BJ (cell line): ENCODE measurements around the gene RIMBP2. TPM values are rescaled to one million over a fixed set of nuclear protein-coding genes. Genes with fewer than 3 reads are reported as not detected.

Experiments
- CTCF ChIA-PET: fragments of 350-600 bp; formaldehyde crosslinking; extraction: SDS; loops from one replicate; lab custom pipeline; 2021; ENCODE audit warnings: antibody characterized with exemption, inconsistent platforms; lab: Yijun Ruan, JAX
- POLR2A ChIA-PET: fragments of 300-600 bp; sonication (Branson Sonifier 250); formaldehyde crosslinking; extraction: SDS; loops from one replicate; lab custom pipeline; 2021; ENCODE audit warnings: antibody characterized with exemption; lab: Charles Lee
- DNase-seq: peaks from one replicate; pipeline ENCODE4 v3.0.0-alpha.2; 2011; ENCODE audit warnings: low read depth
- H3K27me3 ChIP-seq: 2 replicates; pipeline ENCODE4 v1.6.0; 2011; ENCODE audit warnings: low read length; ENCODE audit not compliant: control insufficient read depth, insufficient read depth
- H3K36me3 ChIP-seq: 2 replicates; pipeline ENCODE4 v1.5.1; 2011; ENCODE audit warnings: low read length; ENCODE audit not compliant: control insufficient read depth, insufficient read depth
- H3K4me3 ChIP-seq: 2 replicates; pipeline ENCODE4 v1.5.1; 2011; ENCODE audit warnings: low read depth, mild to moderate bottlenecking, control low read depth, low read length
- CTCF ChIP-seq: IDR thresholded peaks from 2 replicates; pipeline ENCODE4 v1.5.1; 2011; ENCODE audit warnings: low read depth, mild to moderate bottlenecking, control low read depth, inconsistent platforms, low read length, moderate library complexity; ENCODE audit not compliant: insufficient read depth
- polyA plus RNA-seq: library from polyadenylated mRNA; depleted of rRNA; stranded (reverse); fragments of >200 nt; gene quantifications from 2 replicates; pipeline ENCODE4 v1.2.3, GENCODE V29; 2011

The RIMBP2 gene
- polyA plus RNA-seq, 1 experiment, result 0.05 TPM

DNA sequence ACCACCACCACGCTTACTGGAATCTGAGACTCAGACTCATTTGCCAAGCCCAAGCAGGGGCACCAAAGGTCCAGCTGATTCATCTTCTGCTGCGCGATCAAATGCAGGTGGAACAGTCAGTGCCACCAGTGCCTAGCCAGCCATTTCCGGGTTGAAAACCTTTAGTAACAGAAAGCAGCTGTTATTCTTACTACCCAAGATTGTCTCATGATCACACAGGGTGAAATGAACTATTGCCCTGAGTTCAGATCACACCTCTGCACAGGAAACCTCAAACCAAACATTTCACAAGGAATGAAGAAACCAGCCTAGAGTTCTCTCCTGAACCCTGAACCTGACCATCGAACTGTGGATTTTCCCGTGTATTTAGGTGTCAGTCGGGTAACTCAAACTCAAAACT, 88.9 kb downstream of the RIMBP2 start:
- Histone ChIP-seq H3K4me3 (no peak overlapping the region), H3K27me3 (no peaks in the 10 kb centered on the region), H3K36me3 (no peaks in the 10 kb centered on the region)
- no peak for TF ChIP-seq CTCF
- no peak for DNase-seq
- CTCF ChIA-PET, result no interaction called here
- POLR2A ChIA-PET, result no interaction called here

DNA sequence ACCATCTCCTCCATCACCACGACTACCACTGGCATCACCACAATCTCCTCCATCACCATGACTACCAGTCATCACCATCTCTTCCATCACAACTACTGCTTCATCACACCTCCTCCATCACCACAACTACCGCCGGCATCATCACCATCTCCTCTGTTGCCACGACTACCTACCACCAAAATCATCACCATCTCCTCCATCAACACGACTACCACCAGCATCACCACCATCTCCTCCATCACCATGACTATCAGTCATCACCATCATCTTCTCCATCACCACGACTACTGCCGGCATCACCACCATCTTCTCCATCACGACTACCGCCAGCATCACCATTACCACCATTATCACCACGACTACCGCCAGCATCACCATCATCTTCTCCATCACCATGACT, 89.5 kb downstream of the RIMBP2 start:
- H3K27me3 ChIP-seq, result no peaks in the 10 kb centered on the region
- ChIA-PET CTCF (no interaction called here), POLR2A (no interaction called here)
- no peak for DNase-seq
- H3K36me3 ChIP-seq, result no peaks in the 10 kb centered on the region
- no peak for TF ChIP-seq CTCF
- H3K4me3 ChIP-seq, result no peak overlapping the region

DNA sequence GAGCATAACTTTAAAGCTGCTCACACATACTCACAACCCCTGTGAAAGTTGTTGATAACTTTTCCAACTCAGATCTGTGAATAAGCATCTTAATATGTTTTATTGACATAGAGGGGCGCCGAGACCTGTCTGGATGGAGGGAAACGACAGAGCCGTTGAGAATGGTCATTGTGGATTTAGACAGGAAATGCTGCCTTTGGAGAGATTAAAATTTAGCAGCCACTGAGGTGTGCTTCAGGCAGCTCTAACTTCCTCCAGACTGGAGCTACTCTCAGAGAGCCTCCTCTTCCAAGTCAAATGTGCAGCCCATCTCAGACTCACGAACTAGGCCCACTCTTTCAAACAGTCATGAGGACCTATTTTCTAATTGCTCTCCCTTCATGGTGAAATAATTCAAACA, 90.9 kb downstream of the RIMBP2 start:
- no peak overlapping the region for H3K4me3 ChIP-seq
- DNase-seq, result no peak
- POLR2A ChIA-PET, result no interaction called here
- no peaks in the 10 kb centered on the region for H3K27me3 ChIP-seq
- CTCF ChIA-PET, result no interaction called here
- H3K36me3 ChIP-seq, result no peaks in the 10 kb centered on the region
- no peak for TF ChIP-seq CTCF

DNA sequence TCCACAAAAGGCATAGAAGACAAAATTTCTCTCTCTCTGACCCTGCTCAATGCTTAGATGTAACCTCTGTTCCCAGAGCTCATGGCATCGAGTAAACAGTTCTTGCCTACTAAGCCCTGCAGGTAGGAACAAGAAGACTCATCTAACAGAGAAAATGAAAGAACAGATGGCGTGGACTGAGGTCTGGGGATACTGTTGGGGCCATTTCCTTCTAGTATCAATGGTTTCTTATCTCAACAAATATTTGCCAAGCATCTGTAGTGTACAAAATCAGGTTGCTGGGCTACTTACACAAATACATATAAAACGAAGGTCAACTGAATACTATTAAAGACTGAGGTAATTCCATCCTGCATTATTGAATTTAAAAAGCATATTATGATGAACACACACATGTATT, 93.3 kb downstream of the RIMBP2 start:
- ChIA-PET POLR2A (no interaction called here), CTCF (interaction anchor here (0.5 kb wide), 1 partner anchor 93 kb away, joined by 3 read pairs; the partner anchor contains the start of gene RIMBP2)
- no peak for DNase-seq
- no peaks in the 10 kb centered on the region for H3K27me3 ChIP-seq
- H3K36me3 ChIP-seq, result no peaks in the 10 kb centered on the region
- H3K4me3 ChIP-seq, result no peak overlapping the region
- TF ChIP-seq CTCF, result no peak

DNA sequence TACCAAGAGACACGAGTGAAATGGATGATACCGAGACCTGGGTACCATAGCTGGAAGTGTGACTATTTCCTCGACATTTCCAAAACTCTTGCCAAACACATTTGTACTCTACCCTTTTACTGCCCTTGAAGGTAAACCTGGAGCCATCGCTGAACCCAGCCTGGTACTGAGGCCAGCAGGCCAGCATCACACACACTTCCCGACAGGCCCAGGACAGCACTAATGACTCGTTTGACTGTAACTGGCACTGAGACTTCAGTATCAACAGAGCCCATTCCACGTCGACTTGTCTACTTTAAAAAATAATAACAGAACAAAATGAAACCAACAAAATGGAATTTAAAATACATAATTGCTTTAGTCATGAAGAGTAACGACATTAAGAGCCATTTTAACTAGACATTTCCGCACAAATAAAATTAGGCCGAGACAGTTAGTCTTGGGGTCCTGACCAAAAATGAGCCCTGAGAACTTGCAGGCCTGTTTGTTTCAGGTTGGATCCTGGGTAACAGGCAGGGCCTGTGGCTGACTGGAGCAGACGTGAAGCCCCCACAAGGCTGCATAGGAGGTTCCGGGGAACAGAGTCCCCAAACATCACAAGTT, 94.3 kb downstream of the RIMBP2 start:
- no peak for TF ChIP-seq CTCF
- DNase-seq, result no peak
- H3K27me3 ChIP-seq, result no peaks in the 10 kb centered on the region
- H3K36me3 ChIP-seq, result no peaks in the 10 kb centered on the region
- ChIA-PET CTCF (no interaction called here), POLR2A (no interaction called here)
- H3K4me3 ChIP-seq, result no peak overlapping the region
